Fibroblast of the aortic adventitia (primary cell): ENCODE results near the gene ARHGAP42. TPM values are rescaled to one million over a fixed set of nuclear protein-coding genes. Genes with fewer than 3 reads are reported as not detected.

Experiments
- DNase-seq: peaks from one replicate; pipeline ENCODE4 v3.0.0-alpha.2; 2010; ENCODE audit warnings: low read depth
- H3K4me3 ChIP-seq: 2 replicates; pipeline ENCODE4 v1.5.1; 2011; ENCODE audit warnings: low read depth, mild to moderate bottlenecking, control low read depth, low read length, moderate library complexity
- CTCF ChIP-seq: IDR thresholded peaks from 2 replicates; pipeline ENCODE4 v1.5.1; 2011; ENCODE audit warnings: mild to moderate bottlenecking, low read length, control low read depth, inconsistent platforms; ENCODE audit not compliant: insufficient read depth
- total RNA-seq: library from RNA; depleted of rRNA; stranded (reverse); fragments of >200 nt; gene quantifications from 2 replicates; pipeline ENCODE4 v1.2.3, GENCODE V29; 2012; ENCODE audit warnings: low replicate concordance

Gene ARHGAP42
- total RNA-seq, 1 donor = 12.6 TPM

GRCh38 chr11:100769617-100770016, 82.5 kb downstream of the ARHGAP42 start:
- H3K4me3 ChIP-seq = no peak overlapping the region
- DNase-seq = no peak
- no peak for TF ChIP-seq CTCF

- DNase-seq = no peak
- no peak overlapping the region for H3K4me3 ChIP-seq
- TF ChIP-seq CTCF = no peak
Measured at GRCh38 chr11:100774132-100774531, 87.0 kb downstream of the ARHGAP42 start.

GRCh38 chr11:100774859-100775258, 87.8 kb downstream of the ARHGAP42 start:
- TF ChIP-seq CTCF = no peak
- no peak overlapping the region for H3K4me3 ChIP-seq
- DNase-seq = no peak

GRCh38 chr11:100776212-100776896, 89.3 kb downstream of the ARHGAP42 start:
- TF ChIP-seq CTCF = no peak
- no peak for DNase-seq

GRCh38 chr11:100777103-100777502, 90.0 kb downstream of the ARHGAP42 start:
- DNase-seq = no peak
- no peak for TF ChIP-seq CTCF
- H3K4me3 ChIP-seq = no peak overlapping the region

More at GRCh38 chr11:100776212-100776896, 89.3 kb downstream of the ARHGAP42 start:
- H3K4me3 ChIP-seq = no peak overlapping the region

- no peak for DNase-seq
- no peak for TF ChIP-seq CTCF
Measured at GRCh38 chr11:100777736-100778135, 90.6 kb downstream of the ARHGAP42 start.

GRCh38 chr11:100778166-100778785, 91.2 kb downstream of the ARHGAP42 start:
- no peak for DNase-seq
- no peak for TF ChIP-seq CTCF
- no peak overlapping the region for H3K4me3 ChIP-seq

More at GRCh38 chr11:100777736-100778135, 90.6 kb downstream of the ARHGAP42 start:
- H3K4me3 ChIP-seq = no peak overlapping the region
